LHCN-M2 (cell line): ENCODE data around the gene KRT86. TPM values are rescaled to one million over a fixed set of nuclear protein-coding genes. Genes with fewer than 3 reads are reported as not detected.

Experiments used
- DNase-seq: peaks from one replicate; pipeline ENCODE4 v3.0.0-alpha.2; 2012; ENCODE audit warnings: low read depth
- total RNA-seq: library from RNA; depleted of rRNA; stranded (reverse); fragments of >200 nt; gene quantifications from 2 replicates; pipeline ENCODE4 v1.2.3, GENCODE V29; 2014; rRNA removed

KRT86 gene
- total RNA-seq, 1 experiment from 2014 or later, result 0.06 TPM

DNA sequence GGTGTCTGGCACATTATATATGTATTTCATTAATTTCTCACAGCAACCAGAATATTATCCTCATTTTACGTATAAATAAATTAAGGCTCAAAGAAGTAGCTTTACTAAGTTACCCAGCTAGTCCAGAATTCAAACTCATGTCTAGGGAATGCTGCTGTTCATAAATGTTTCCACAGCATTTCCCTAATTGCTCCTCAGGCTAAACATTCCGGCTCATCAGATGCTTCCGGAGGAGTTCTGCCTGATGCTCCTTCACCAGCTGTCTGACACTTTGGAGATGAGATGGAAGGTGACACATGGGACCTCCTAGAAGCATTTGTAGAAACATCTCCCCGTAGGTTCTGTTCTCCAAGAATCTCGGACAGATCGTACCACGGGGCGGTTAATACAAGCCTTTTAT, 80.7 kb downstream of the KRT86 start:
- no peak for DNase-seq

DNA sequence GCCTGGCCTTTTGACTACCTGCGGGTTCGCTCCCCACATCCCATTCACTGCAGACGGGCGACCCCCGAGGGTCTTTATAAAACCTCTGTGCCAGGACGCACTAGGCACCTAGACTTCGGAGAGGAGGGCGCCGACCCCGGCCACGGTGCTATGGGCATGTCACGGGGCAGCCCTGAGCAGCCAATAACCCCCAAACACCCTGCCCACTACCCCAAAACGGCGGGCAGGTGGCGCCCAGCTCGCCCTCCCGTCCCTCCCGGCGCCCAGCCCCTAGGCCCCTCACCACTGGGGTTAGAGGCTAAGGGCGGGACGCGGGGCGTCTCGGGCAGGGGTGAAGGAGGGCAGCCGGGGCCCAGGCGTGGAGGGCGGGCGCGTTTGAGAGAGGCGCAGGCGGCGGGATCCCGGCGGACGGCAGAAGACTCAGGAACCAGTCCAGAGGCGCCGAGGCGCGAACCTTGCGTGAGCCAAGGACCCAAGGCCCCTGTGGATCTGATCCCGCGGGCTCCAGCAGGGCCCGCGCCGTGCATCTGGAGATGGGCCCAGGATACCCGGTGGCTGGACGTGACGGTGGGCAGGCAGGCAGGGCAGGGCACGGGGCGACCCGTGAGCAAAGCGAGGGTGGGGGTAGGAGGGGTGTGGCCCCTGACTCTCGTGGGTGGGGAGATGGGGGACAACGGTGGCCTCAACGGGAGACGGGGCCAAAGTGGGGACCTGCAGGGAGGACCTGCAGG, 81.8 kb downstream of the KRT86 start:
- no peak for DNase-seq

DNA sequence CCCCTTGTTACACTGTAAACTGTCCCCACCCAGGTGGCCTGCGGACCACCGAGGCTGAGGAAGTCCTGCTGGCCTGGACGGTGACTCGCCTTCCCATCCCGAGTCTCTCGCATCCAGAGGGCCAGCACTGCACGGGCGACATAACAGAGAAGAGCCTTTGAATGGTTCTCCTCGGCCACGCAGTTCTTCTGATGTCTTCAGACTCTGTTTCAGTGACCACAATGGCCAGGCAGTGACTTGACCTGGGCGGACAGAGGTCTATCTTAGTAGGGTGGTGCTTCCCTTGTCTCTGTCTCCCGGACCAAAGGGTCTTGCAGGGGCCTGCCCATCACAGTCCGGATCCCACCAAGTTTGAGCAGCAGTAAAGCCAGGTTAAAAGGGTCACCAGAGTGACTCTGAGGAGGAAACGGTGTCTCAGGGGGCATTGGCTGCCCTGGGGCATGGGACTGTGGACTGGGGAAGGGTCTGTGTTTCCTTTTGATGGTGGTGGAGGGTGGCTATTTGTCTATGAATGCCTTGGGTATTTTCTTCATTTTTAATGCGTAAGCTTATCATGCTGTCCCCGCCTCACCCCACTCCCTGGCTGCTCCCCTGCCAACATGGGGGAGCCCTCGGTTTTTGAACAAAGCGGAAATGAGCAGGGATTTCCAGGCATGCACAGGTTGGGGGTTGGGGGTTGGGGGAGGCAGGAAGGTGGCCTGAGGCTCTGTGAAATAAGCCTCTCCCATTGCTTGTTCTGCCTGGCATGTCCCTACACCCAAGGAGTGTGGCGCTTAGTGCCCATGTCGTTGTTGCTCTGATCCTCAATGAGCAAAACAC, 82.5 kb downstream of the KRT86 start:
- no peak for DNase-seq

Other genes starting within 250 kb of the KRT86 start
- 1.3 and 2.3 TPM in 2 replicates for gene NR4A1, start 223.2 kb upstream of the KRT86 start, total RNA-seq
- 69.2 and 70.4 TPM in 2 replicates for gene ATG101, start 204.7 kb upstream of the KRT86 start, total RNA-seq
- not detected in 2 replicates for gene SMIM41, start 194.9 kb upstream of the KRT86 start, total RNA-seq
- 4.2 and 6.7 TPM in 2 replicates for gene KRT80, start 82.6 kb upstream of the KRT86 start, total RNA-seq
- gene KRT7, start 41.4 kb upstream of the KRT86 start, total RNA-seq, result 0.40 and 2.2 TPM in 2 replicates
- 0.11 and 1.2 TPM in 2 replicates for gene KRT81, start 16.9 kb downstream of the KRT86 start, total RNA-seq
- not detected in 2 replicates for gene KRT83, start 46.8 kb downstream of the KRT86 start, total RNA-seq
- gene KRT85, start 92.8 kb downstream of the KRT86 start, total RNA-seq, result not detected in 2 replicates
- gene KRT84, start 111.0 kb downstream of the KRT86 start, total RNA-seq, result not detected in 2 replicates
- gene KRT82, start 131.7 kb downstream of the KRT86 start, total RNA-seq, result not detected in 2 replicates
- not detected in 2 replicates for gene KRT75, start 159.7 kb downstream of the KRT86 start, total RNA-seq
- gene KRT6B, start 177.5 kb downstream of the KRT86 start, total RNA-seq, result not detected in 2 replicates
- not detected in 2 replicates for gene KRT6C, start 199.2 kb downstream of the KRT86 start, total RNA-seq
- gene KRT6A, start 218.6 kb downstream of the KRT86 start, total RNA-seq, result not detected in 2 replicates
- not detected in 2 replicates for gene KRT5, start 245.7 kb downstream of the KRT86 start, total RNA-seq